ENCODE measurements around the gene FBXO42.

- TF ChIP-seq POU2F2 (IDR thresholded peaks at IDR 0.05; ENCODE audit: low read depth, low read length): no peak
- TF ChIP-seq POLR2A (IDR thresholded peaks at IDR 0.05; ENCODE audit: low read depth, low read length): peak; percentile 25; the same call in 1 of the 2 replicates
Measured at GRCh38 chr1:16392740-16393569, 40.7 kb upstream of the FBXO42 start.
